GM23338 (cell line): Measurements from ENCODE around the gene REG3G. TPM values are rescaled to one million over a fixed set of nuclear protein-coding genes. Genes with fewer than 3 reads are reported as not detected.

Experiments used
- ATAC-seq: fragments of 200-7000 bp; cut with Tn5 transposase; 3 replicates; pipeline ENCODE4 v1.9.1; 2020
- DNase-seq: peaks from one replicate; pipeline ENCODE4 v3.0.0-alpha.2; 2015; ENCODE audit warnings: low spot score
- H2AFZ ChIP-seq: fragments of 200-600 bp; sonication (generic); 2 replicates; pipeline ENCODE4 v1.8.0; 2016; ENCODE audit warnings: antibody characterized with exemption, mild to moderate bottlenecking, moderate library complexity
- H3F3A ChIP-seq: fragments of 200-600 bp; sonication (generic); replicated peaks from 2 replicates; pipeline ENCODE4 v1.8.0; 2017; ENCODE audit warnings: antibody characterized with exemption, mixed run types, low read depth
- H3K27ac ChIP-seq: fragments of 200-600 bp; sonication (generic); 2 replicates; pipeline ENCODE4 v1.6.1; 2016; ENCODE audit warnings: low read depth
- H3K27me3 ChIP-seq: fragments of 200-600 bp; sonication (generic); 2 replicates; pipeline ENCODE4 v1.8.0; 2016; ENCODE audit warnings: mild to moderate bottlenecking, mixed run types, moderate library complexity; ENCODE audit not compliant: insufficient read depth
- H3K36me3 ChIP-seq: fragments of 200-600 bp; sonication (generic); 2 replicates; pipeline ENCODE4 v1.8.0; 2016; ENCODE audit warnings: mild to moderate bottlenecking; ENCODE audit not compliant: insufficient read depth
- H3K4me1 ChIP-seq: fragments of 200-600 bp; sonication (generic); 2 replicates; pipeline ENCODE4 v1.8.0; 2016; ENCODE audit warnings: mild to moderate bottlenecking, moderate library complexity; ENCODE audit not compliant: insufficient read depth
- H3K4me2 ChIP-seq: fragments of 200-600 bp; sonication (generic); 2 replicates; pipeline ENCODE4 v1.7.1; 2017; ENCODE audit warnings: mixed run types
- H3K4me3 ChIP-seq: fragments of 200-600 bp; sonication (generic); 2 replicates; pipeline ENCODE4 v1.6.1; 2016; ENCODE audit warnings: mixed run types
- H3K79me2 ChIP-seq: fragments of 200-600 bp; sonication (generic); replicated peaks from 2 replicates; pipeline ENCODE4 v1.8.0; 2017; ENCODE audit warnings: mild to moderate bottlenecking; ENCODE audit not compliant: insufficient read depth
- H3K9me2 ChIP-seq: fragments of 200-600 bp; sonication (generic); 2 replicates; pipeline ENCODE4 v1.8.0; 2017; ENCODE audit not compliant: insufficient read depth
- H4K20me1 ChIP-seq: fragments of 200-600 bp; sonication (generic); replicated peaks from 2 replicates; pipeline ENCODE4 v1.8.0; 2017; ENCODE audit warnings: mild to moderate bottlenecking; ENCODE audit not compliant: insufficient read depth
- H3K27ac Mint-ChIP-seq: 2 replicates; pipeline ENCODE4 v1.8.0; 2020; ENCODE audit warnings: inconsistent platforms, mild to moderate bottlenecking, moderate library complexity, mixed read lengths
- H3K27me3 Mint-ChIP-seq: 3 replicates; pipeline ENCODE4 v1.8.0; 2022; ENCODE audit warnings: low read depth, mild to moderate bottlenecking, moderate library complexity, mixed read lengths, inconsistent platforms; ENCODE audit not compliant: insufficient read depth, poor library complexity
- H3K36me3 Mint-ChIP-seq: 3 replicates; pipeline ENCODE4 v1.8.0; 2021; ENCODE audit warnings: low read depth, mild to moderate bottlenecking, inconsistent platforms, moderate library complexity, mixed read lengths
- H3K4me1 Mint-ChIP-seq: 3 replicates; pipeline ENCODE4 v1.8.0; 2020; ENCODE audit warnings: mild to moderate bottlenecking, inconsistent platforms, mixed read lengths
- H3K4me3 Mint-ChIP-seq: 3 replicates; pipeline ENCODE4 v1.8.0; 2021; ENCODE audit warnings: moderate library complexity, mild to moderate bottlenecking, inconsistent platforms, mixed read lengths
- H3K9me3 Mint-ChIP-seq: 3 replicates; pipeline ENCODE4 v1.8.0; 2020; ENCODE audit warnings: moderate library complexity, mild to moderate bottlenecking, inconsistent platforms, mixed read lengths
- CREB1 ChIP-seq: fragments of 250-450 bp; sonication (Bioruptor Pico); IDR thresholded peaks from 2 replicates; pipeline ENCODE4 v1.5.0; 2020; ENCODE audit warnings: low read depth, mild to moderate bottlenecking, moderate library complexity
- ETS1 ChIP-seq: IDR thresholded peaks from 2 replicates; pipeline ENCODE4 v1.6.1; 2016; ENCODE audit warnings: antibody characterized with exemption
- EZH2 ChIP-seq: fragments of 200-600 bp; sonication (generic); IDR thresholded peaks from one replicate; pipeline ENCODE4 v1.8.0; 2017; ENCODE audit warnings: antibody characterized with exemption, mild to moderate bottlenecking, low read depth; ENCODE audit not compliant: unreplicated experiment
- EZH2phosphoT487 ChIP-seq: fragments of 200-600 bp; sonication (generic); IDR thresholded peaks from one replicate; pipeline ENCODE4 v1.8.1; 2018; ENCODE audit warnings: antibody characterized with exemption; ENCODE audit not compliant: unreplicated experiment
- JUNB ChIP-seq: IDR thresholded peaks from one replicate; pipeline ENCODE4 v1.6.1; 2016; ENCODE audit warnings: antibody characterized with exemption; ENCODE audit not compliant: unreplicated experiment
- NANOG ChIP-seq: IDR thresholded peaks from 2 replicates; pipeline ENCODE4 v1.6.1; 2016; ENCODE audit warnings: antibody characterized with exemption, borderline replicate concordance
- POLR2AphosphoS5 ChIP-seq: IDR thresholded peaks from 2 replicates; pipeline ENCODE4 v1.6.1; 2016; ENCODE audit warnings: antibody characterized with exemption, low read depth
- REST ChIP-seq: IDR thresholded peaks from one replicate; pipeline ENCODE4 v1.6.1; 2018; ENCODE audit warnings: antibody characterized with exemption; ENCODE audit not compliant: unreplicated experiment
- STAT1 ChIP-seq: IDR thresholded peaks from one replicate; pipeline ENCODE4 v1.6.1; 2016; ENCODE audit warnings: antibody characterized with exemption; ENCODE audit not compliant: unreplicated experiment
- ZNF114 ChIP-seq: fragments of 250-450 bp; sonication (Bioruptor Pico); IDR thresholded peaks from 2 replicates; pipeline ENCODE4 v1.5.0; 2020; ENCODE audit warnings: mild to moderate bottlenecking, moderate library complexity
- ZNF331 ChIP-seq: fragments of 250-450 bp; sonication (Bioruptor Pico); IDR thresholded peaks from 2 replicates; pipeline ENCODE4 v1.5.0; 2020; ENCODE audit warnings: low read depth, mild to moderate bottlenecking, moderate library complexity
- polyA plus RNA-seq: library from polyadenylated mRNA; unstranded; fragments of >200 nt; fragmentation: Nextera tagmentation; extraction: Ambion mirVana; gene quantifications from 2 replicates; pipeline ENCODE4 v1.2.1, GENCODE V29; 2016
- total RNA-seq: library from RNA; depleted of rRNA; stranded (reverse); fragments of >200 nt; shearing (Covaris generic); gene quantifications from 2 replicates; pipeline ENCODE4 v1.2.3, GENCODE V29; 2014
- TF ChIP-seq, protein P1 (sequence below): fragments of 250-450 bp; sonication (Bioruptor Pico); IDR thresholded peaks from 2 replicates; pipeline ENCODE4 v1.5.0; 2020; ENCODE audit warnings: mild to moderate bottlenecking, moderate library complexity
- TF ChIP-seq, protein P2 (sequence below), 2 experiments: fragments of 200-600 bp in 1 of 2; sonication (generic) in 1 of 2; conservative IDR thresholded peaks; 2 replicates each; pipeline versions ENCODE4 v1.5.1 to v1.6.1; 2016 to 2017; ENCODE audit warnings: antibody characterized with exemption in 2 of 2, low read depth in 2 of 2, mild to moderate bottlenecking in 2 of 2, moderate library complexity in 1 of 2

REG3G gene
- total and polyA plus RNA-seq, 2 experiments from 2014 or later: not detected

GRCh38 chr2:78980871-78981270 is 44.6 kb upstream of the REG3G start:
- H3F3A ChIP-seq: no peaks in the 10 kb centered on the region
- H2AFZ ChIP-seq: no peak overlapping the region
- no peak overlapping the region for H3K27ac ChIP-seq
- 0 out of 2 replicates have a peak overlapping the region, but pooled peaks have one; percentile 38 for H3K27ac Mint-ChIP-seq
- TF ChIP-seq ZNF114 (CRISPR knock-in tag) (no peak), NANOG (no peak), JUNB (no peak), EZH2 (no peak), ZNF331 (CRISPR knock-in tag) (no peak), EZH2phosphoT487 (no peak), POLR2AphosphoS5 (no peak), REST (no peak), CREB1 (no peak), STAT1 (no peak), ETS1 (no peak)
- TF ChIP-seq, protein P1, sequence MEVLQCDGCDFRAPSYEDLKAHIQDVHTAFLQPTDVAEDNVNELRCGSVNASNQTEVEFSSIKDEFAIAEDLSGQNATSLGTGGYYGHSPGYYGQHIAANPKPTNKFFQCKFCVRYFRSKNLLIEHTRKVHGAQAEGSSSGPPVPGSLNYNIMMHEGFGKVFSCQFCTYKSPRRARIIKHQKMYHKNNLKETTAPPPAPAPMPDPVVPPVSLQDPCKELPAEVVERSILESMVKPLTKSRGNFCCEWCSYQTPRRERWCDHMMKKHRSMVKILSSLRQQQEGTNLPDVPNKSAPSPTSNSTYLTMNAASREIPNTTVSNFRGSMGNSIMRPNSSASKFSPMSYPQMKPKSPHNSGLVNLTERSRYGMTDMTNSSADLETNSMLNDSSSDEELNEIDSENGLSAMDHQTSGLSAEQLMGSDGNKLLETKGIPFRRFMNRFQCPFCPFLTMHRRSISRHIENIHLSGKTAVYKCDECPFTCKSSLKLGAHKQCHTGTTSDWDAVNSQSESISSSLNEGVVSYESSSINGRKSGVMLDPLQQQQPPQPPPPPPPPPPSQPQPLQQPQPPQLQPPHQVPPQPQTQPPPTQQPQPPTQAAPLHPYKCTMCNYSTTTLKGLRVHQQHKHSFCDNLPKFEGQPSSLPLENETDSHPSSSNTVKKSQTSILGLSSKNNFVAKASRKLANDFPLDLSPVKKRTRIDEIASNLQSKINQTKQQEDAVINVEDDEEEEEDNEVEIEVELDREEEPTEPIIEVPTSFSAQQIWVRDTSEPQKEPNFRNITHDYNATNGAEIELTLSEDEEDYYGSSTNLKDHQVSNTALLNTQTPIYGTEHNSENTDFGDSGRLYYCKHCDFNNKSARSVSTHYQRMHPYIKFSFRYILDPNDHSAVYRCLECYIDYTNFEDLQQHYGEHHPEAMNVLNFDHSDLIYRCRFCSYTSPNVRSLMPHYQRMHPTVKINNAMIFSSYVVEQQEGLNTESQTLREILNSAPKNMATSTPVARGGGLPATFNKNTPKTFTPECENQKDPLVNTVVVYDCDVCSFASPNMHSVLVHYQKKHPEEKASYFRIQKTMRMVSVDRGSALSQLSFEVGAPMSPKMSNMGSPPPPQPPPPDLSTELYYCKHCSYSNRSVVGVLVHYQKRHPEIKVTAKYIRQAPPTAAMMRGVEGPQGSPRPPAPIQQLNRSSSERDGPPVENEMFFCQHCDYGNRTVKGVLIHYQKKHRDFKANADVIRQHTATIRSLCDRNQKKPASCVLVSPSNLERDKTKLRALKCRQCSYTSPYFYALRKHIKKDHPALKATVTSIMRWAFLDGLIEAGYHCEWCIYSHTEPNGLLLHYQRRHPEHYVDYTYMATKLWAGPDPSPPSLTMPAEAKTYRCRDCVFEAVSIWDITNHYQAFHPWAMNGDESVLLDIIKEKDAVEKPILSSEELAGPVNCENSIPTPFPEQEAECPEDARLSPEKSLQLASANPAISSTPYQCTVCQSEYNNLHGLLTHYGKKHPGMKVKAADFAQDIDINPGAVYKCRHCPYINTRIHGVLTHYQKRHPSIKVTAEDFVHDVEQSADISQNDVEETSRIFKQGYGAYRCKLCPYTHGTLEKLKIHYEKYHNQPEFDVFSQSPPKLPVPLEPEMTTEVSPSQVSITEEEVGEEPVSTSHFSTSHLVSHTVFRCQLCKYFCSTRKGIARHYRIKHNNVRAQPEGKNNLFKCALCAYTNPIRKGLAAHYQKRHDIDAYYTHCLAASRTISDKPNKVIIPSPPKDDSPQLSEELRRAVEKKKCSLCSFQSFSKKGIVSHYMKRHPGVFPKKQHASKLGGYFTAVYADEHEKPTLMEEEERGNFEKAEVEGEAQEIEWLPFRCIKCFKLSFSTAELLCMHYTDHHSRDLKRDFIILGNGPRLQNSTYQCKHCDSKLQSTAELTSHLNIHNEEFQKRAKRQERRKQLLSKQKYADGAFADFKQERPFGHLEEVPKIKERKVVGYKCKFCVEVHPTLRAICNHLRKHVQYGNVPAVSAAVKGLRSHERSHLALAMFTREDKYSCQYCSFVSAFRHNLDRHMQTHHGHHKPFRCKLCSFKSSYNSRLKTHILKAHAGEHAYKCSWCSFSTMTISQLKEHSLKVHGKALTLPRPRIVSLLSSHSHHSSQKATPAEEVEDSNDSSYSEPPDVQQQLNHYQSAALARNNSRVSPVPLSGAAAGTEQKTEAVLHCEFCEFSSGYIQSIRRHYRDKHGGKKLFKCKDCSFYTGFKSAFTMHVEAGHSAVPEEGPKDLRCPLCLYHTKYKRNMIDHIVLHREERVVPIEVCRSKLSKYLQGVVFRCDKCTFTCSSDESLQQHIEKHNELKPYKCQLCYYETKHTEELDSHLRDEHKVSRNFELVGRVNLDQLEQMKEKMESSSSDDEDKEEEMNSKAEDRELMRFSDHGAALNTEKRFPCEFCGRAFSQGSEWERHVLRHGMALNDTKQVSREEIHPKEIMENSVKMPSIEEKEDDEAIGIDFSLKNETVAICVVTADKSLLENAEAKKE: no peak
- TF ChIP-seq, protein P2, sequence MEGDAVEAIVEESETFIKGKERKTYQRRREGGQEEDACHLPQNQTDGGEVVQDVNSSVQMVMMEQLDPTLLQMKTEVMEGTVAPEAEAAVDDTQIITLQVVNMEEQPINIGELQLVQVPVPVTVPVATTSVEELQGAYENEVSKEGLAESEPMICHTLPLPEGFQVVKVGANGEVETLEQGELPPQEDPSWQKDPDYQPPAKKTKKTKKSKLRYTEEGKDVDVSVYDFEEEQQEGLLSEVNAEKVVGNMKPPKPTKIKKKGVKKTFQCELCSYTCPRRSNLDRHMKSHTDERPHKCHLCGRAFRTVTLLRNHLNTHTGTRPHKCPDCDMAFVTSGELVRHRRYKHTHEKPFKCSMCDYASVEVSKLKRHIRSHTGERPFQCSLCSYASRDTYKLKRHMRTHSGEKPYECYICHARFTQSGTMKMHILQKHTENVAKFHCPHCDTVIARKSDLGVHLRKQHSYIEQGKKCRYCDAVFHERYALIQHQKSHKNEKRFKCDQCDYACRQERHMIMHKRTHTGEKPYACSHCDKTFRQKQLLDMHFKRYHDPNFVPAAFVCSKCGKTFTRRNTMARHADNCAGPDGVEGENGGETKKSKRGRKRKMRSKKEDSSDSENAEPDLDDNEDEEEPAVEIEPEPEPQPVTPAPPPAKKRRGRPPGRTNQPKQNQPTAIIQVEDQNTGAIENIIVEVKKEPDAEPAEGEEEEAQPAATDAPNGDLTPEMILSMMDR (conservative IDR thresholded peaks at IDR 0.05; ENCODE audit: low read depth in 2 of 2): no peak
- no peak for ATAC-seq
- no peaks in the 10 kb centered on the region for H4K20me1 ChIP-seq
- H3K36me3 Mint-ChIP-seq: no peaks in the 10 kb centered on the region
- H3K4me3 ChIP-seq: no peak overlapping the region
- no peaks in the 10 kb centered on the region for H3K9me3 Mint-ChIP-seq
- no peaks in the 10 kb centered on the region for H3K27me3 ChIP-seq
- H3K36me3 ChIP-seq: no peaks in the 10 kb centered on the region
- no peaks in the 10 kb centered on the region for H3K27me3 Mint-ChIP-seq
- H3K4me1 ChIP-seq: peaks cover 11% of the 10 kb centered on the region
- no peak for DNase-seq
- peaks cover 14% of the 10 kb centered on the region for H3K4me1 Mint-ChIP-seq
- no peak overlapping the region for H3K4me3 Mint-ChIP-seq
- no peaks in the 10 kb centered on the region for H3K79me2 ChIP-seq
- no peaks in the 10 kb centered on the region for H3K9me2 ChIP-seq
- H3K4me2 ChIP-seq: no peak overlapping the region
